SJSA1 (cell line): Measurements from ENCODE around the gene INPP5E. TPM values are rescaled to one million over a fixed set of nuclear protein-coding genes. Genes with fewer than 3 reads are reported as not detected.

Experiments used
- DNase-seq, 2 experiments: peaks; one replicate each; pipeline ENCODE4 v3.0.0-alpha.2; 2015 to 2020; ENCODE audit warnings: low spot score in 2 of 2, low read depth in 1 of 2
- H3K27ac ChIP-seq: fragments of 250-450 bp; sonication (Bioruptor Pico); 2 replicates; pipeline ENCODE4 v1.5.1; 2020; ENCODE audit warnings: mild to moderate bottlenecking, moderate library complexity
- H3K27me3 ChIP-seq: fragments of 250-450 bp; sonication (Bioruptor Pico); replicated peaks from 2 replicates; pipeline ENCODE4 v1.5.1; 2020; ENCODE audit warnings: mild to moderate bottlenecking, moderate library complexity
- H3K36me3 ChIP-seq: fragments of 250-450 bp; sonication (Bioruptor Pico); 2 replicates; pipeline ENCODE4 v1.5.1; 2020; ENCODE audit warnings: mild to moderate bottlenecking
- H3K4me1 ChIP-seq: fragments of 250-450 bp; sonication (Bioruptor Pico); replicated peaks from 2 replicates; pipeline ENCODE4 v1.6.1; 2021; ENCODE audit warnings: mild to moderate bottlenecking
- H3K4me3 ChIP-seq: fragments of 250-450 bp; sonication (Bioruptor Pico); 2 replicates; pipeline ENCODE4 v1.5.1; 2020; ENCODE audit warnings: mild to moderate bottlenecking
- H3K9me3 ChIP-seq: fragments of 250-450 bp; sonication (Bioruptor Pico); replicated peaks from 2 replicates; pipeline ENCODE4 v1.5.1; 2020; ENCODE audit warnings: mild to moderate bottlenecking
- total RNA-seq: library from RNA; depleted of rRNA; stranded (reverse); fragments of >200 nt; shearing (Covaris generic); gene quantifications from 2 replicates; pipeline ENCODE4 v1.2.3, GENCODE V29; 2014; rRNA removed

The INPP5E gene
- 10.0 and 11.7 TPM in 2 replicates for total RNA-seq

GRCh38 chr9:136439481-136440408 lies at the start of gene INPP5E:
Gene INPP5E (minus strand): TSS chr9:136439845. CDS start chr9:136439419, 426 bp downstream.
- Histone ChIP-seq H3K27me3 (no peaks in the 10 kb centered on the region), H3K4me1 (peaks cover 28% of the 10 kb centered on the region), H3K36me3 (peaks cover 89% of the 10 kb centered on the region), H3K9me3 (no peaks in the 10 kb centered on the region), H3K27ac (peak within 1 kb of the TSS; percentile 71), H3K4me3 (peak within 1 kb of the TSS; percentile 98)
- peak; percentile 55 to 63 for DNase-seq

GRCh38 chr9:136488247-136489214 lies 48.9 kb upstream of the INPP5E start:
- Histone ChIP-seq H3K36me3 (no peaks in the 10 kb centered on the region), H3K4me1 (peaks cover 9% of the 10 kb centered on the region), H3K9me3 (no peaks in the 10 kb centered on the region), H3K27me3 (no peaks in the 10 kb centered on the region), H3K27ac (no peak overlapping the region), H3K4me3 (no peak overlapping the region)
- DNase-seq, result peak; percentile 46 to 64

GRCh38 chr9:136487672-136488071 lies 48.0 kb upstream of the INPP5E start:
- DNase-seq, result no peak
- no peaks in the 10 kb centered on the region for H3K9me3 ChIP-seq
- peaks cover 2% of the 10 kb centered on the region for H3K36me3 ChIP-seq
- peaks cover 11% of the 10 kb centered on the region for H3K4me1 ChIP-seq
- no peak overlapping the region for H3K27ac ChIP-seq
- H3K27me3 ChIP-seq, result no peaks in the 10 kb centered on the region
- no peak overlapping the region for H3K4me3 ChIP-seq

GRCh38 chr9:136486823-136487620 lies 47.4 kb upstream of the INPP5E start:
- DNase-seq, result no peak
- peaks cover 6% of the 10 kb centered on the region for H3K36me3 ChIP-seq
- H3K27ac ChIP-seq, result no peak overlapping the region

GRCh38 chr9:136486131-136486530 lies 46.5 kb upstream of the INPP5E start:
- H3K27me3 ChIP-seq, result no peaks in the 10 kb centered on the region
- H3K36me3 ChIP-seq, result peaks cover 9% of the 10 kb centered on the region
- no peaks in the 10 kb centered on the region for H3K9me3 ChIP-seq
- DNase-seq, result no peak
- no peak overlapping the region for H3K27ac ChIP-seq
- peaks cover 18% of the 10 kb centered on the region for H3K4me1 ChIP-seq
- H3K4me3 ChIP-seq, result no peak overlapping the region

More at GRCh38 chr9:136486823-136487620, 47.4 kb upstream of the INPP5E start:
- Histone ChIP-seq H3K4me1 (peaks cover 11% of the 10 kb centered on the region), H3K4me3 (no peak overlapping the region), H3K9me3 (no peaks in the 10 kb centered on the region), H3K27me3 (no peaks in the 10 kb centered on the region)

- Histone ChIP-seq H3K4me3 (no peak overlapping the region), H3K4me1 (peaks cover 18% of the 10 kb centered on the region)
These were observed 45.7 kb upstream of the INPP5E start for GRCh38 chr9:136485049-136486045.

GRCh38 chr9:136484153-136485048 lies 44.8 kb upstream of the INPP5E start:
- Histone ChIP-seq H3K4me3 (peak overlapping the region; percentile 49), H3K27me3 (no peaks in the 10 kb centered on the region)

More at GRCh38 chr9:136485049-136486045, 45.7 kb upstream of the INPP5E start:
- peak; percentile 71 to 76 for DNase-seq
- Histone ChIP-seq H3K27me3 (no peaks in the 10 kb centered on the region), H3K36me3 (peaks cover 11% of the 10 kb centered on the region), H3K9me3 (no peaks in the 10 kb centered on the region), H3K27ac (no peak overlapping the region)

GRCh38 chr9:136483589-136484152 lies 44.0 kb upstream of the INPP5E start:
- Histone ChIP-seq H3K4me3 (peak overlapping the region; percentile 49), H3K27ac (peak overlapping the region; percentile 91), H3K9me3 (no peaks in the 10 kb centered on the region), H3K4me1 (peaks cover 18% of the 10 kb centered on the region), H3K36me3 (peaks cover 15% of the 10 kb centered on the region), H3K27me3 (no peaks in the 10 kb centered on the region)
- DNase-seq, result peak; percentile 93 to 96

More at GRCh38 chr9:136484153-136485048, 44.8 kb upstream of the INPP5E start:
- H3K4me1 ChIP-seq, result peaks cover 18% of the 10 kb centered on the region
- peak overlapping the region; percentile 91 for H3K27ac ChIP-seq
- DNase-seq, result no peak
- H3K9me3 ChIP-seq, result no peaks in the 10 kb centered on the region
- peaks cover 15% of the 10 kb centered on the region for H3K36me3 ChIP-seq

GRCh38 chr9:136482793-136483588 lies 43.3 kb upstream of the INPP5E start, which contains the start of gene SEC16A:
Gene SEC16A (minus strand): TSS chr9:136483040. CDS start chr9:136477615, 5,425 bp downstream.
- Histone ChIP-seq H3K36me3 (peaks cover 16% of the 10 kb centered on the region), H3K27me3 (no peaks in the 10 kb centered on the region), H3K27ac (peak within 1 kb of the TSS; percentile 93), H3K9me3 (no peaks in the 10 kb centered on the region), H3K4me3 (peak within 1 kb of the TSS; percentile 94), H3K4me1 (peaks cover 18% of the 10 kb centered on the region)
- peak; percentile 83 to 99 for DNase-seq

- peaks cover 24% of the 10 kb centered on the region for H3K36me3 ChIP-seq
- H3K27ac ChIP-seq, result peak overlapping the region; percentile 93
- peak overlapping the region; percentile 94 for H3K4me3 ChIP-seq
- H3K9me3 ChIP-seq, result no peaks in the 10 kb centered on the region
- no peaks in the 10 kb centered on the region for H3K27me3 ChIP-seq
- peak in 1 of 2 experiments; percentile 46 for DNase-seq
- peaks cover 18% of the 10 kb centered on the region for H3K4me1 ChIP-seq
These were observed 42.6 kb upstream of the INPP5E start for GRCh38 chr9:136482046-136482792.
